HepG2 (cell line): ENCODE measurements around the gene ABCC1. TPM values are rescaled to one million over a fixed set of nuclear protein-coding genes. Genes with fewer than 3 reads are reported as not detected.

Experiments used
- BCL3 ChIP-seq: sonication (generic); formaldehyde crosslinking; IDR thresholded peaks from 2 replicates; pipeline ENCODE4 v1.5.1; 2020; ENCODE audit warnings: mild to moderate bottlenecking, missing genetic modification reagents, moderate library complexity
- E2F2 ChIP-seq: sonication (generic); formaldehyde crosslinking; IDR thresholded peaks from 2 replicates; pipeline ENCODE4 v1.4.0; 2020; ENCODE audit warnings: missing genetic modification reagents, borderline replicate concordance
- EHMT2 ChIP-seq: fragments of 200-600 bp; sonication (generic); IDR thresholded peaks from 2 replicates; pipeline ENCODE4 v1.7.0; 2017; ENCODE audit warnings: antibody characterized with exemption, low read depth, low read length, borderline replicate concordance
- ETS1 ChIP-seq: sonication (generic); formaldehyde crosslinking; IDR thresholded peaks from 2 replicates; pipeline ENCODE4 v1.4.0; 2020; ENCODE audit warnings: missing genetic modification reagents
- KMT2B ChIP-seq: IDR thresholded peaks from 2 replicates; pipeline ENCODE4 v1.6.1; 2016; ENCODE audit warnings: missing genetic modification reagents, missing compliant biosample characterization
- MAFK ChIP-seq, 2 experiments: IDR thresholded peaks in 1 of 2; conservative IDR thresholded peaks in 1 of 2; 2 replicates each; pipeline ENCODE4 v1.6.1; 2011; ENCODE audit warnings: improper control_type of control experiment in 2 of 2, low read length in 2 of 2
- MATR3 ChIP-seq: sonication (generic); formaldehyde crosslinking; IDR thresholded peaks from 2 replicates; pipeline ENCODE4 v1.4.0; 2020; ENCODE audit warnings: missing genetic modification reagents
- POLR2AphosphoS2 ChIP-seq: IDR thresholded peaks from 2 replicates; pipeline ENCODE4 v1.6.1; 2011; ENCODE audit warnings: low read depth, low read length, improper control_type of control experiment
- STAT5B ChIP-seq: sonication (generic); formaldehyde crosslinking; IDR thresholded peaks from 2 replicates; pipeline ENCODE4 v1.4.0; 2020; ENCODE audit warnings: missing genetic modification reagents
- TAF15 ChIP-seq: fragments of 200-400 bp; formaldehyde crosslinking; IDR thresholded peaks from one replicate; pipeline ENCODE4 v1.6.1; 2018; ENCODE audit warnings: mild to moderate bottlenecking, low read depth, low read length; ENCODE audit not compliant: poor library complexity, severe bottlenecking
- ZBTB21 ChIP-seq: sonication (generic); formaldehyde crosslinking; IDR thresholded peaks from 2 replicates; pipeline ENCODE4 v1.4.0; 2020; ENCODE audit warnings: missing genetic modification reagents
- ZFP1 ChIP-seq: IDR thresholded peaks from 2 replicates; pipeline ENCODE4 v1.6.1; 2016
- ZFP36L2 ChIP-seq: sonication (generic); formaldehyde crosslinking; IDR thresholded peaks from 2 replicates; pipeline ENCODE4 v1.4.0; 2020; ENCODE audit warnings: missing genetic modification reagents
- ZFX ChIP-seq: sonication (generic); formaldehyde crosslinking; IDR thresholded peaks from 2 replicates; pipeline ENCODE4 v1.4.0; 2020; ENCODE audit warnings: mild to moderate bottlenecking, low read depth, missing genetic modification reagents, moderate library complexity
- ZNF17 ChIP-seq: sonication (generic); formaldehyde crosslinking; IDR thresholded peaks from 2 replicates; pipeline ENCODE4 v1.5.0; 2020; ENCODE audit warnings: mild to moderate bottlenecking, missing genetic modification reagents
- ZNF263 ChIP-seq: sonication (generic); formaldehyde crosslinking; IDR thresholded peaks from 2 replicates; pipeline ENCODE4 v1.4.0; 2020; ENCODE audit warnings: missing genetic modification reagents
- ZNF296 ChIP-seq: sonication (generic); formaldehyde crosslinking; conservative IDR thresholded peaks from 2 replicates; pipeline ENCODE4 v1.5.0; 2020; ENCODE audit warnings: mild to moderate bottlenecking, missing genetic modification reagents
- ZNF326 ChIP-seq: sonication (generic); formaldehyde crosslinking; IDR thresholded peaks from 2 replicates; pipeline ENCODE4 v1.4.0; 2020; ENCODE audit warnings: missing genetic modification reagents, borderline replicate concordance
- ZNF468 ChIP-seq: sonication (generic); formaldehyde crosslinking; IDR thresholded peaks from 2 replicates; pipeline ENCODE4 v1.8.0; 2022; ENCODE audit warnings: mild to moderate bottlenecking, moderate library complexity, missing genetic modification reagents
- ZSCAN22 ChIP-seq: sonication (generic); formaldehyde crosslinking; IDR thresholded peaks from 2 replicates; pipeline ENCODE4 v1.4.0; 2020; ENCODE audit warnings: mild to moderate bottlenecking, missing genetic modification reagents
- polyA plus RNA-seq, 8 experiments: library from polyadenylated mRNA; depleted of rRNA in 3 of 8; stranded (reverse) in 7 of 8; unstranded in 1 of 8; fragments of >200 nt; fragmentation: Illumina TruSeq in 4 of 8; extraction: Trizol in 4 of 8; gene quantifications; 2 replicates each; pipeline versions ENCODE4 v1.2.1 to v1.2.3, GENCODE V29; 2011 to 2016; ENCODE audit warnings: low read depth in 4 of 8, missing spikeins in 1 of 8, mixed read lengths in 1 of 8; ENCODE audit not compliant: insufficient read depth in 1 of 8
- total RNA-seq, 5 experiments: library from RNA; depleted of rRNA; stranded (reverse); fragments of >200 nt; fragmentation: Illumina TruSeq; extraction: Trizol; gene quantifications; 2 replicates each; pipeline ENCODE4 v1.2.3, GENCODE V29; 2016; ENCODE audit warnings: low read depth in 1 of 5
- TF ChIP-seq, protein P1 (sequence below): sonication (generic); formaldehyde crosslinking; IDR thresholded peaks from 2 replicates; pipeline ENCODE4 v1.8.0; 2022; ENCODE audit warnings: missing genetic modification reagents, mild to moderate bottlenecking, moderate library complexity, borderline replicate concordance
- TF ChIP-seq, protein P2 (sequence below): IDR thresholded peaks from 2 replicates; pipeline ENCODE4 v1.6.1; 2016; ENCODE audit warnings: missing compliant biosample characterization, missing genetic modification reagents, borderline replicate concordance

The ABCC1 gene
- total and polyA plus RNA-seq, 2 of the 13 experiments (the other 11 are each of a cell fraction or from before 2014, with no cell fraction given) = 13.0 to 30.6 TPM

DNA sequence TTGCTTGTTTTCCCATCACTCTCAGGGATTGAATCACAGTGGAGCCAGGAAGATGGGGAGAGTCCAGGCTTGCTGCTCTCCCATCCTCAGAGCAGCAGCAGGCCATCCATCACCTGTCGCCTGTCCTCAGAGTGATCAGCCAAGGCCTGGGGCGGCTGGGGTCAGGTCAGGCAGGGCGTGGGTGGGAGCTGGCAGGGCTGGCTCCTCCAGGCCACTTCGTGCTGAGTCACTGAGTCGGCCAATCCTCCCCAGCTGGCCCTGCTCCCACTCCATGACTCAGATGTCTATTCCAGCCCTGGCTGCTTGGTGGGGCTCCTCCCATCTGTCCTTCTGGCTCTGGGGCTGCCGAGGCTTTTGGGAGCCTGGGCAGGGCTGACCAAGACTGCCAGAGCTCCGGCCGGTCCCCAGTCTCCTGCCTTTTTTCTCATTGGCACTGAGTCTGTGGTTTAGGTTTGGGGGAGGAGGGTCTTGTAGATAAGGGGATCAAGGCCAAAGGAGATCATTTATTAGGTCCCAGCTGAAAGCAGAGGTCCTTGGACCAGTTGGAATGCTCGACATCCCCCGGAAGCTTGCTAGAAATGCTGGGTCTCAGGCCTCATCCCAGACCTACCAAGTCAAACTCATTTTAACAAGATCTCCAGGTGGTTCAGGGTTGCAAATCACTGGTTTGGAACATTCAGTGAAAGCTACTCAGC, 72.7 kb downstream of the ABCC1 start (continued):
- TF ChIP-seq ETS1 (CRISPR knock-in tag) = no peak
- peak; percentile 63; the same call in 1 of the 2 replicates for TF ChIP-seq KMT2B
- no peak for TF ChIP-seq ZFP36L2 (CRISPR knock-in tag)
- TF ChIP-seq MATR3 (CRISPR knock-in tag) = no peak
- TF ChIP-seq ZNF17 (CRISPR knock-in tag) = no peak
- peak; percentile 91 to 99 for TF ChIP-seq MAFK (conservative IDR thresholded peaks at IDR 0.05 in 1 of 2, IDR thresholded peaks at IDR 0.05 in 1 of 2; ENCODE audit: low read length in 2 of 2)
- TF ChIP-seq ZSCAN22 = no peak
- TF ChIP-seq, protein P1, sequence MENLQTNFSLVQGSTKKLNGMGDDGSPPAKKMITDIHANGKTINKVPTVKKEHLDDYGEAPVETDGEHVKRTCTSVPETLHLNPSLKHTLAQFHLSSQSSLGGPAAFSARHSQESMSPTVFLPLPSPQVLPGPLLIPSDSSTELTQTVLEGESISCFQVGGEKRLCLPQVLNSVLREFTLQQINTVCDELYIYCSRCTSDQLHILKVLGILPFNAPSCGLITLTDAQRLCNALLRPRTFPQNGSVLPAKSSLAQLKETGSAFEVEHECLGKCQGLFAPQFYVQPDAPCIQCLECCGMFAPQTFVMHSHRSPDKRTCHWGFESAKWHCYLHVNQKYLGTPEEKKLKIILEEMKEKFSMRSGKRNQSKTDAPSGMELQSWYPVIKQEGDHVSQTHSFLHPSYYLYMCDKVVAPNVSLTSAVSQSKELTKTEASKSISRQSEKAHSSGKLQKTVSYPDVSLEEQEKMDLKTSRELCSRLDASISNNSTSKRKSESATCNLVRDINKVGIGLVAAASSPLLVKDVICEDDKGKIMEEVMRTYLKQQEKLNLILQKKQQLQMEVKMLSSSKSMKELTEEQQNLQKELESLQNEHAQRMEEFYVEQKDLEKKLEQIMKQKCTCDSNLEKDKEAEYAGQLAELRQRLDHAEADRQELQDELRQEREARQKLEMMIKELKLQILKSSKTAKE (CRISPR knock-in tag) = no peak; the same call in 1 of the 2 replicates
- TF ChIP-seq TAF15 = peak; percentile 54
- TF ChIP-seq ZNF263 = peak; percentile 95
- TF ChIP-seq ZFX (CRISPR knock-in tag) = peak; percentile 44; the same call in 1 of the 2 replicates
- no peak for TF ChIP-seq ZNF326 (CRISPR knock-in tag)
- TF ChIP-seq BCL3 (CRISPR knock-in tag) = no peak
- TF ChIP-seq EHMT2 = no peak
- TF ChIP-seq ZFP1 (CRISPR knock-in tag) = 0 out of 2 replicates have a peak, but pooled peaks have one; percentile 33
- TF ChIP-seq E2F2 (CRISPR knock-in tag) = no peak
- no peak for TF ChIP-seq POLR2AphosphoS2
- no peak for TF ChIP-seq ZNF468
- TF ChIP-seq STAT5B (CRISPR knock-in tag) = no peak
- TF ChIP-seq, protein P2, sequence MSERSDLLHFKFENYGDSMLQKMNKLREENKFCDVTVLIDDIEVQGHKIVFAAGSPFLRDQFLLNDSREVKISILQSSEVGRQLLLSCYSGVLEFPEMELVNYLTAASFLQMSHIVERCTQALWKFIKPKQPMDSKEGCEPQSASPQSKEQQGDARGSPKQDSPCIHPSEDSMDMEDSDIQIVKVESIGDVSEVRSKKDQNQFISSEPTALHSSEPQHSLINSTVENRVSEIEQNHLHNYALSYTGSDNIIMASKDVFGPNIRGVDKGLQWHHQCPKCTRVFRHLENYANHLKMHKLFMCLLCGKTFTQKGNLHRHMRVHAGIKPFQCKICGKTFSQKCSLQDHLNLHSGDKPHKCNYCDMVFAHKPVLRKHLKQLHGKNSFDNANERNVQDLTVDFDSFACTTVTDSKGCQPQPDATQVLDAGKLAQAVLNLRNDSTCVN (CRISPR knock-in tag) = no peak
- TF ChIP-seq ZBTB21 = peak; percentile 44; the same call in 1 of the 2 replicates
- no peak for TF ChIP-seq ZNF296
